Activated CD4-positive, alpha-beta T cell treated with anti-CD3 and anti-CD28 coated beads, Interleukin-2, Interleukin-6, amounts not matched to agents 100 ng/mL and 50 ng/mL, durations not matched to agents 16 hours and 8 hours (primary cell): Measurements from ENCODE around the gene PLSCR2.
"Not testable (repeated sequence)": the region's sequence is repeated elsewhere in the genome, so short reads cannot be mapped to it uniquely, and the experiment has no call there.

ENCODE experiments used
- DNase-seq: peaks from one replicate; pipeline ENCODE4 v3.0.0-alpha.2; 2020

Gene PLSCR2

GRCh38 chr3:146469150-146470017 is at the start of gene PLSCR2:
Gene PLSCR2 (minus strand): TSS chr3:146469561. CDS start chr3:146459904, 9,657 bp downstream.
- peak; percentile 62 for DNase-seq

- DNase-seq, result no peak
Observed at GRCh38 chr3:146517684-146518435, 48.5 kb upstream of the PLSCR2 start.

GRCh38 chr3:146513386-146514051 is 44.2 kb upstream of the PLSCR2 start:
- no peak for DNase-seq

- no peak for DNase-seq
Observed at GRCh38 chr3:146511402-146512134, 42.2 kb upstream of the PLSCR2 start.

- DNase-seq, result no peak
Observed at GRCh38 chr3:146507331-146508120, 38.2 kb upstream of the PLSCR2 start.

- no peak for DNase-seq
Observed at GRCh38 chr3:146505516-146505915, 36.2 kb upstream of the PLSCR2 start.

- no peak for DNase-seq
Observed at GRCh38 chr3:146504498-146505197, 35.3 kb upstream of the PLSCR2 start.

GRCh38 chr3:146503461-146504202 is 34.3 kb upstream of the PLSCR2 start:
- DNase-seq, result peak; percentile 55

- DNase-seq, result no peak
Observed at GRCh38 chr3:146502887-146503460, 33.6 kb upstream of the PLSCR2 start.

- DNase-seq, result peak; percentile 32
Observed at GRCh38 chr3:146501752-146502151, 32.4 kb upstream of the PLSCR2 start.

GRCh38 chr3:146499701-146500100 is 30.3 kb upstream of the PLSCR2 start:
- no peak for DNase-seq

GRCh38 chr3:146498002-146498736 is 28.8 kb upstream of the PLSCR2 start:
- DNase-seq, result peak; percentile 21

GRCh38 chr3:146497145-146497843 is 27.9 kb upstream of the PLSCR2 start:
- DNase-seq, result not testable (repeated sequence)

- DNase-seq, result no peak
Observed at GRCh38 chr3:146496726-146497125, 27.4 kb upstream of the PLSCR2 start.

- DNase-seq, result no peak
Observed at GRCh38 chr3:146496251-146496650, 26.9 kb upstream of the PLSCR2 start.

- DNase-seq, result no peak
Observed at GRCh38 chr3:146493761-146494160, 24.4 kb upstream of the PLSCR2 start.

- no peak for DNase-seq
Observed at GRCh38 chr3:146493221-146493620, 23.9 kb upstream of the PLSCR2 start.

- no peak for DNase-seq
Observed at GRCh38 chr3:146491303-146491702, 21.9 kb upstream of the PLSCR2 start.

- no peak for DNase-seq
Observed at GRCh38 chr3:146485297-146485696, 15.9 kb upstream of the PLSCR2 start.
